ENCODE measurements around the gene KRT15.

KRT15 gene

DNA sequence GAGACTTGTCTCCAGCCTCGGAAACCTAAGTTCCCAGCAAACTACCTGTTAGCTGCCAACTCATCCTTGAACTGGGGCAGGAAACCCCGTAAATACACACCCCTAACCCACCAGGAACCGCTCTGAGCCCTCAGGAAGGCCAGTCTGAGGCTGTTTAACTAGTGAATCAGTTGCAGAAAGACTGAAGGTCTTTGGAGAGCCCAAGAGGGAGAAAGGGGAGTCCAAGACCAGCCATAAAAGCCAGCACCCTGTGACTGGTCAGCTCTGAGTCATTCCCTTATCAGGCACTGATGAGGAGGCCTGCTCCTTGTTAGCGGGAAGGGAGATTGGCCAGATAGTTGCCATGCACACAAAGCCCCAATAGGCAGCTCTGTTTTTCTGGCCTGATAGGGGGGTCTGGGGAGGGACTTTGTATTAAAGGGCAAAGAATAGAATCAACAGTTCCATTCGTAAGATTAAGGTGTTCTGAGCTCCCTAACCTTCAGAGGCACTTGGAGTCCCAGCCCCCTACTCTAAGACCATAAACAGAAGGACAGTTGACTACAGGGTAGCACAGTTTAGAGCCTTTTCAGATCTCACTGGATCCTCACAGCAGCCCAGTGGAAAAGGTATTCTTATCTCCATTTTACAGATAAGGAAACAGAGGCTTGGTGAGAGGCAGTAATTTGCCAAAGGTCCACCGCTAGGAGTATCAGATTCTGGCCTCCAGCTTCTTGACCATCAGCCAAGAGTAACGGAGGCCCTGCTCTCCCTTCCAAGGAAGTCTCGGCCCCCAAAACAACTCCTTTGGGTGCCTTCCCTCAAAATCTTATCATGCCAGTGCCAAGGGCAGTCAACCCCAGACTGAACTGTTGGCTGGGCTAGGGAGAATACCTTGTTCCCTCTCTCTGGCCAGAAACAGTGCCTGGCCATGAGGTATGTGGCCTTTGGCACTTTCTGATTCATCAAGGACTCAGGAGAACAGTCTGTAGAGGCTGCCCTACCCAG is 11.7 kb upstream of the KRT15 start:
- intact Hi-C loops (cut with DNase I) = no loop called here
- DNase-seq = no peak

DNA sequence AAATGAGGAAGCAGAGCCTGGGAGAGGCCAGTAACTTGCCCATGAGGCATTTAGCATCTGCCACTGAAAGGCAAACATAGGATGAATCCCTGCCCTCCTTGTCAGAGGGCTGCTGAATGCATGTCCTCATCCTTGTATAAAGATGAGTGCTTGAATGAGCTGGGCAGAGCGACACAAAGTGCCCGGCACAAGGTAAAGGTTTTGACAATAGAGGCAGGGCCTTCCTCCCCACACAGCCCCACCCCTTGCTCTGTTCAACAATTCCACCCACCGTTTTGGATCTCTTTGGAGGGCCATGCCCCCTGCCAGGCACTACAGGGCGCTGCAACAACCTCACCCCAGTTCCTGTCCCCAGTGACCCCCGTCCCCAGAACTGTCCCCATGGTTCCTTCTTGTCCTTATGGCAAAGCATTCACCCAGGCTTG is 10.8 kb upstream of the KRT15 start:
- intact Hi-C loops (cut with DNase I) = no loop called here
- DNase-seq = no peak

DNA sequence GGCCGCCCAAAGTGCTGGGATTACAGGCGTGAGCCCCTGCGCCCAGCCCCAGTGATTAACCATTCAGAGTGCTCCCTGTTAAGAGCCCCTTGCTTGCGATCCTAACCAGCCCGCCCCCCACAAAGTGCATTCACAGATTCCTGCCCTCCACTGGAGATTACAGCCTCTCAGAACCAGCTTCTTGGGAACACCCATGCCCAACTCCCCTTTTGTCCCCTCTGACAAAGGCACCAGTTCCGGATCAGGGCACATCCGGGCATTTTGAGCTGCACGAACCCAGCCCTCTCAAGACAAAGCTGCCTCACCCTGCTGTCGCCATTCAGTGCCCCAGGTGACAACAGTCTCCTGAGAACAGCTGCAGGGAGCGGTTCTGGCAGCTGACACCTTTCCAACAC is 10.3 kb upstream of the KRT15 start:
- intact Hi-C loops (cut with DNase I) = no loop called here
- no peak for DNase-seq

DNA sequence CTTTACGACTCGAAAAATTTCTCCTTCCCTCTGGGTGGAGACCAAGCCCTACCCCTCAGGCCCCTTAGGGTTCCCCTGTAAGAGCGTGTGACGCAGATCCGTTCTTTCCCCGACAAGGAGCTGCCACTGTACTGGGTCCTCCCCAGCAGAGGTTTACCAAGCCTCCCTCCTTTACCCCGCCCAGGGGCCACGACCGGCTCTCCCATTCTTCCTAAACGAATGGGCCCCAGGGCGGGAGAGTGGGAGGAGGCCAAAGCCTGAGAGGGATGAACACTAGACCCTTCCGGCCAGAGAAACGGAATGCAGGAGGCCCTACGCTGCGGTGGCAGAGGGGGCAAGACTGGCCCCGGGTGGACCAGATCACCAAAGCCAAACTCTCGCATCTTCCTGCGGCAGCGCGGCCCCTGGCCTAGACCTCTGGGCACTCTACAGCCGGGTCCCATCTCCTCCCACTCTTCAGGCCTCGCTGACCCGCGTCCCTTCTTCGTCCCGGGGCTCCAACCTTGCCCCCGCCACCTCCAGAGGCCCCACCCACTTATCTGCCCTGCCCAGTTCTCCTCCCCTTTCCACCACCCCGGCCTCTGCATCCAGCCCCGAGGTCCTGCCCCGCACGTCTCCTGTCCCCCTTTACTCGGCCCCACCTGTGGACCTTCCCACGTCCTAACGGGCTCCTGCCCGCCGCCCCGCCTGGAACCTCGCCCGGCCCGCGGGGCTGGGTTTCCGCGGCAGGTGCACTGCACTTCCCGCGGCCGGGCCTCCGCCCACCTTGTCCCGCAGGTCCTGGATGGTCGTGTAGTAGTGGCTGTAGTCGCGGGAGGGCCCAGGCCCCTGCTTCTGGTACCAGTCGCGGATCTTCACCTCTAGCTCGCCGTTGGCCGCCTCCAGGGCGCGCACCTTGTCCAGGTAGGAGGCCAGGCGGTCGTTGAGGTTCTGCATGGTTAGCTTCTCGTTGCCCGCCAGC is 8.7 kb upstream of the KRT15 start:
- no peak for DNase-seq
- intact Hi-C loops (cut with DNase I) = no loop called here

DNA sequence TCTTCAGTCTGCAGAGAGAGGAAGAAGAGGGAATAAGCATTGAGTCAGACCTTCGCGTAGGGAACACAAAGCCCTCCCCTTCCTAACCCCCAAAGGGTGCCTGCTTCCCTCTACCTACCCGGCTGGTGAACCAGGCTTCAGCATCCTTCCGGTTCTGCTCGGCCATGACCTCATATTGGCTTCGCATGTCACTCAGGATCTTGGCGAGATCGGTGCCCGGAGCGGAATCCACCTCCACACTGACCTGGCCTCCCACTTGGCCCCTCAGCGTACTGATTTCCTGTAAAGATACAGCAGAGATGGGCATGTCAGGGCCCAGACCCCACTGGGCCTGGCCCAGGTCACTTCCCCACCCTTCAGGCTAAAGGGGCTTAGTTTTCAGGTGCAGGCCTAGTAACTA is 5.6 kb upstream of the KRT15 start:
- intact Hi-C loops (cut with DNase I) = no loop called here
- DNase-seq = no peak

DNA sequence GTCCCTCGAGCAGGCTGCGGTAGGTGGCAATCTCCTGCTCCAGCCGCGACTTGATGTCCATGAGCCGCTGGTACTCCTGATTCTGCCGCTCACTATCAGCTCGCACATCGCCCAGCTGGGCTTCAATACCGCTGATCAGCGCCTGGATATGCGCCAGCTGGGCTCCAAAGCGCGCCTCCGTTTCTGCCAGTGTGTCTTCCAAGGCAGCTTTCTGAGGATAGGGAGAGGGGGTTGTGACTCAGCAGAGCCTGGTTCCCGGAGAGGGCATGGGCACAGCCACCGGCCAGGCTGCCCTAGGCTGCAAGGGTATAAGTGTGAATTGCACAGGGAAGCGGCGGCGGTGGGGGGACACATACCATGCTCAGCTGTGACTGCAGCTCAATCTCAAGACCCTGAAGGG is 5.1 kb upstream of the KRT15 start:
- DNase-seq = no peak
- intact Hi-C loops (cut with DNase I) = no loop called here

DNA sequence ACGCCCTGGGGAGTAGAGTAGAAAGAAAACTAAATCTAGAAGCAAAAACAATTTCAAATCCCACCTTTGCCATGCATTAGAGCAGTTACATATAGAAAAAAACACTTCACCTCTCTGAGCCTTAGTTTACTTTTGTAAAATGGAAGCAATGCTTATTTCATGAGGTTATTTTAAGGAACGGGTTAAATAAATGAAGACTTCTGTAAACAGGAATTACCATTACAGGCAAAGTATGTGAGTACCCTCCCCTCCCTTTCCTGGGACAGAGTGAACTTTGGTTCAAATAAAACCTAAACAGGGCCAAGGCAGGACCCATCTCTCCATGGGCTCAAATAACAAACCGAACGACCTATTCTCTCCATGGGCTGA is 4.5 kb upstream of the KRT15 start:
- intact Hi-C loops (cut with DNase I) = no loop called here
- DNase-seq = no peak

DNA sequence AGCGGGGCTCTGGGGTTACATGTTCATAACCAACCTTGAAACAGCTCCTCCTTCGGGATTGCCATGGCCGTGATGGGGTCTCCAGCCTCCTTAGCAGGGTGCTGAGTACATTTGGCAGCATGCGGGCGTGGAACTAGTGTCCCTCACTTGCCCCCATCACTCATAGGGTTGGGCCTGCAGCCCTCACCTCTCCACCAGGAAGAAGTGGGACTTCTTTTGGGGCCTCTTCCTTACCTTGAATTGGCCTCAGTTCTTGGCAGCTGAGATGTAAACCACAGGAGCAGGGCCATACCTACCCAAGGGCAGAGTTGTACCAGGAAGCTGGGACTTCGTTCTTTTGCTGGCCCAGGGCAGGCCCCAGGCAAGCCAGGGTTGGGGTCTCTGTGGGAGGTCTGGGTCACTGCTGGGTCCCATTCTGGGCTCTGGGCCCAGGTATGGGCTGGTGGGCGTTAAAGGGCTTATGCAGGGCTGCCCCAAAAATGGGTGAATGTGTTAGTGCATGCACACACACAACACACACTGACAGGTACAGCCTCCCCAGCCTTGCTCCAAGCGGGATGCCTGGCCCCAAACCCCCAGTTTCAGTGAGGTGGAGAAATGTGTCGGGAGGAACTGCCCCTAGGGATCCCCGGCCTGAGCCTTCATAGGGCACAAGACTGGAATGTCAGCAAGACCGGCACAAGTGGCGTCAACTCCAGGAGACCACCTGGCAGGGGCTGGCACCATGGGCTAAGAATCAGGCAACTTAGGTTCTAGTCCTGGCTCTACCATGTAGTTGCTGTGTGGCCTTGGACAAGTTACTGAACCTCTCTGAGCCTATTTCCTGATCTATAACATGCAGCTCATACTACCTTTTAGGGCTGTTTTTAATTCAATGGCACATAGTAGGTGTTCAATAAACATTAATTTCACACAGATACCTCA is 3.9 kb upstream of the KRT15 start:
- DNase-seq = no peak
- intact Hi-C loops (cut with DNase I) = no loop called here

DNA sequence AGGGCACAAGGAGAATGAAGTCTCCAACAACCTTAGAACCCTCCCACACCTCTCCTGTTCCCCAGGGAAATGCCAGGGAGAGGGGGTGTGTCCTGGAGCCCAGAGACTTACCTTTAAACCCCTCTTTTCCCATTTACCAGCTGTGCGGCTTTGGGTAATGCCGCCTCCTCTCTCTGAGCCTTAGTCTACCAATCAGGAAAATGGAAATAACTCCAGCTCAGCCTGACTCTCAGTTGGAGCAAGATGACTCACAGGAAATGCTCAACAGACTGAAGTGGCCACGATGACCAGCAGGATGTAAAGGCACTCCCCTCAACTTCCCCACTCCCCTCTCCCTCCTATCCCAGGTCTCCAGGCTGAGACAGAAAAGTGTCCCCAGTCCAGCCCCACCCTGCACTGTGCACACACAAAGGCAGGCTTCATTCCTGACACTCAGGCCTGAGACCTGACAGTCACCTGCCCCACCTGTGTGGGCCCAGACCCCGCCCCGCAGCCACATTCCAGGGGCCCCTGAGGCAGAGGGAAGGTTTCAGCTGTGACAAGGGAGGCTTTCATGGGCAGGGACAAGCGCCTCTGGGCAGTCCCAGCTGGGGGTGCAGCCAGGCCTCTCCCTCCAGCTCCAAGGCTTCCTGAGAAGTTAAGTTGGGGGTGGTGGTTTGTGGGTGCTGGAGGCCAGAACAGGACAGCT is 3.0 kb upstream of the KRT15 start:
- DNase-seq = no peak
- intact Hi-C loops (cut with DNase I) = no loop called here

DNA sequence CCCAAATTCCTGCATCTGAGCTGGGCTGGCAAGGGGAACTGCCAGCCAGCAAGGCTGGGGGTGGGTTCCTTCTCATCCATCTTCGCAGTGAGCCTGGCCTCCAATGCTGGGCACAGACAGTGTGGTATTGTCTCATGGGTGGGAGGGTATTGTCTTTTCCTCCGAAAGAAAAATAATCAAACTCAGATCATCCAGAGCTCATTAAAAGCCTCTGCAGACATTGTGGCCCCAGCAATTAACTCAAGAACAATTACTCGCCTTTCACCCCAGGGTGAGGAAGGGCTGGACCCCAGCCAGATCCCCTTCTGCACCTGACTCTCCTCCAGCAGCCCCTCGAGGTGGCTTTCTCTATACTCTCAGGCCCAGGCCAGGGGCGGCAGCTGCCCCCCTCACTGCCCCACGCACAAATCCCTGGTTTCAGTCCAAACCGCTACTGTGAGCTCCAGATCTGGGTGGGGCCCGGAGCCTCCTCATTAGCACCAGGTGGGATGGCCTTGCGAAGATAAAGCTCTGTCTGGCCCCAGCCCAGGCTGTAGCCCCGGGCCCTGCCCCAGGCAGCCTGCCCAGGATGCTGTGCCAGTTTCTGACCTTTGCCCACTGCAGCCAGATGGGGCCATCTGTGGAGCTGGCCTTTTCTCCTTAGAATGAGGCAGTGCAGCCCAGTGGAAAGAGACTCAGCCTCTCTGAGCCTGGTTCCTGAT is 2.3 kb upstream of the KRT15 start:
- intact Hi-C loops (cut with DNase I) = no loop called here
- no peak for DNase-seq

DNA sequence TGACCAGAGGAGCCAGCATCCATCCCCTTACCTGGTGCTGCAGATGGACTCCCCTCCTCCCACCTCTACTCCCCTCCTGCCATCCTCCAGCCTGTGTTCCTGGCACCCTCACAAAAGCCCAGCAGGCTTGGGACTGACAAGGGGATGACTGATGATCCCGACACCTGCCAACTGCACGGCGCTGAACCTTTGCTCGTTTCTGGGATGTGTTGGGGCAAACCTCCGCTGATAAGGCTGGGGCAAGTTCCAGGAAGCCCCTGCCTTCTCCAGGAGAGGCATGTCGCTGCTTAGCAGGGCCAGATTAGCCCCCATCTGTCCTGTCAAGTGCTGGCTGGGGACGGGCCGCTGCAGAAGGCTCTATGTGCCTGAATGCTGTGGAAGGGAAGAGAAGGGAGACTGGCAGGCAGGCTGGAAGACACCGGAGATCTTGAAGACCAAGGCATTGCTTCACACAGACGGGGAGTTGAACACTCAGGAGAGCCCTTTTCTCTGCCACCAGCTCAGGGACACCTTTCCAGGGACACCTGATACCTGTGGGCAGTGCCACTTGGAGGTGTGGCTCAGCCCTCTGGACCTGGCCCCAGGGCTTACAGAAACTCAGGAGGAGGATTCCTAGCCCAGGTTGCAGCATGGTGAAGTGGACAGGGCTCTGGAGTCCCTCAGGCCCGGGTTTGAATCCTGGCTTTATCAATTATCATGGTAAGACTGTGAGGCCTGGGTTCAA is 973 bp upstream of the KRT15 start:
- intact Hi-C loops (cut with DNase I) = no loop called here
- DNase-seq = no peak

DNA sequence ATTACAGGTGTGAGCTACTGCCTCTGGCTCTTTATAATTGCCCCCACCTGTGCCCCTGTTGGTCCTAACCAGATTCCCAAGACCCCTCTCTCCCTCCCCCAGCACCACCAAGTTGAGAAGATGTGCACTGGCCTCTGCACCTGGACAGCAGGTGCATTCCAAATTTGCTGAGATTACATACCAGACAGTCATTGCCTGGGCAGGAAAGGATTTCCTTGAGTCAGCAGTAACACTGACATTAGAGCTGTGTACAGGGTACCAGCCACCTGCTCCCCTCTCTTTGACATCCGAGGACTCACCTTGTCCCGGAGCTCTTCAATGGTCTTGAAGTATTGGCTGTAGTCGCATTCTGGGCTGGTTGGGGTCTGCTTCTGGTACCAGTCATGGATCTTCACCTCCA is 659 bp downstream of the KRT15 start:
- intact Hi-C loops (cut with DNase I) = no loop called here
- no peak for DNase-seq

DNA sequence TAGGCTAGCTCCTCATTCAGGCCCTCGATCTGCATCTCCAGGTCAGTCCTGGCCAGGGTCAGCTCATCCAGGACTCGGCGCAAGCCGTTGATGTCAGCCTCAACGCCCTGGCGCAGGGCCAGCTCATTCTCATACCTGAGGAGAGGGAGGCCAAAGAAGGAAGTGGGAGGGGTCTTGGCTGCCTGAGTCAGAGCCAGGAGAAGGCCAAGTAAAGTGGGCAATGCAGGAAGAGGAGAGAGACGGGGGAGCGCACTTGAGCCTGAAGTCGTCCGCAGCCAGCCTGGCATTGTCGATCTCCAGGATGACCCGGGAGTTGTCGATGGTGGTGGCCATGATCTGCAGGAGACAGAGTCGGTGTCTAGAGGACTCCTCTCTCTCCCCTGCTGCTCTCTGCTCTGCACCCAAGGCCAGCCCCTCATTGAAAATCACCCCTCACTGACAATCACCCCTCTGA is 1.8 kb downstream of the KRT15 start:
- no peak for DNase-seq
- intact Hi-C loops (cut with DNase I) = no loop called here

DNA sequence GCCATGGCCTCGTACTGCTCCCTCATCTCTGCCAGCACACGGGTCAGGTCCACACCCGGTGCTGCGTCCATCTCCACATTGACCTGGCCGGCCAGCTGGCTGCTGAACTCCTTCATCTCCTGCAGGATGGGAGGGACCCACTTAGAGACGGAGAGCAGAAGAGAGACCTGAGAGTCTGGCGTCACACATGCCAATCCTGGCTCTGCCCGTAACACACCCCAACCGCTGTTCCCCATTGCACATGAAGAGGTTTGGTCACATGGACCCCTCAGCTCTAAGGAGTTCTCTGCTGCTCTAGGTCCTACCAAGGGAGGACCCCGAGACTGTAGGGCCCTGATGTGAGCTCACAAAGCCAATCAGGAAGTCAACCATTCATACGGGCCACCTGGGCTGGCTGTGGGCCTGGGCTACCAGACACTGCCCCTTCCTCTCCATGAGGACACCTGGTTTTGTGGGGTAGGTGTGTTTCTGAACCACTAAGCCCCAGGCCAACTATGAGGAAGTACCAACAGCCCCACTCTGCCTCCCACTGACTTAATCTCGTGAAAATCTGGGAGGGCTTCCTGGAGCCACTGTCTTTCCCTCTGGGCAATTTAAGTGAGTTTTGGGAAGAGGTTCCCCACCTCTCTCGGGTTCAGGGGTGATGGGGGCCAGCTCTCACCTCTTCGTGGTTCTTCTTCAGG is 2.4 kb downstream of the KRT15 start:
- DNase-seq = no peak
- intact Hi-C loops (cut with DNase I) = no loop called here

DNA sequence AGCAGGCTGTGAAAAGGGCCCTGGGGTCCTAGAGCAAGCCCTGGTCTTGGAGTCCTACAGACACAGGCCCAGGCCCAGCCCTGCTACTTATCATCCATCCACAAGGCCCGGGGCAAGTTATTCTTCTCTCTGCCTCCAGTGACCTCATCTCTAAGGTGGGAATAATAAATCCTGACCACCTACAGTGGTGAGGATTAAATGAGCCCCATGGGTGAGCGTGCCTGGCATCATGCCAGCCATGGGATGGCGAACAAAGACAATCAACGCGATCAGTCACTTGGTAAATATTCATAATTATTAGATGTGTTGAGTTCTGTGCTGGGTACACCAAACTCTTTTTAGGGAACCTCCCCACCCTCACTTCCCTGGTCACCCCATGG is 5.5 kb downstream of the KRT15 start:
- no peak for DNase-seq

DNA sequence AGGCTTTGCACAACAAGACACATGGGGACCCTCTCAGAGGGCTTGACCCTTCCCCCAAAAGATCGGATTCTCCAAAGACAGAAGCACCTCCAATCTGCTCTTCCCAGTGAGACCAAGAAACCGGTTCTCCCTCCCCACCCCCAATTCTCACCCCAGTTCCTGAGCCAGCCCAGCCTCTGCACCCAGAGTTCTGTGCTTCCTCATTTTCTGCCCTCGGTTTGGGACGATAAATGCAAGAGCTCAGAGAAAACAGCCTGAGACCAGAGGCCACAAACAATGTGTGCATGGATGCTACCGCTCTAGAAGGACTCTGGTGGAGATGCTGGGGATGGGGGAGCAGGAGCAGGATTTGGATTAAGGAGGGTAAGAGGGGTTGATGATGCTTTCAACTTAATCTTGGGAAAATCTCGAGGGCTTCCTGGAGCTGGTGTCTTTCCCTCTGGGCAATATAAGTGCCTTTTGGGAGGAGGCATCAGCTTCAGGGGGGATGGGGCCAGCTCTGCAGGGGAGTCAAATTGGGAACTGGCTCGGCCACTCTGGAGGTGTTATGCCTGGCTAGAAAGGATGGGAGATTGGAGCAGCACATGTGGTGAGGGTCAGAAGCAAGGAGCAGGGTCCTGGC is 6.0 kb downstream of the KRT15 start:
- intact Hi-C loops (cut with DNase I) = no loop called here
- no peak for DNase-seq

More for the DNA sequence above, 5.5 kb downstream of the KRT15 start:
- intact Hi-C loops (cut with DNase I) = no loop called here

All from head of caudate nucleus (tissue), 42 donors.